Liver (tissue), 3 donors: ENCODE measurements around the gene HLA-F.

Source experiments
- EGR1 ChIP-seq, 2 donors: IDR thresholded peaks; 2 replicates each; pipeline ENCODE4 v1.6.1; 2016 to 2018; ENCODE audit warnings: antibody characterized with exemption in 2 of 2, low read depth in 2 of 2
- FOXA2 ChIP-seq: IDR thresholded peaks from 2 replicates; pipeline ENCODE4 v1.6.1; 2016; ENCODE audit warnings: antibody characterized with exemption
- TF ChIP-seq, protein P1 (sequence below): fragments of 150-350 bp; IDR thresholded peaks from 2 replicates; pipeline ENCODE4 v1.5.1; 2017; ENCODE audit warnings: improper control_type of control experiment, low read depth, low read length; ENCODE audit not compliant: missing input control
- donor health status: healthy.
- donor health status: healthy.

DNA sequence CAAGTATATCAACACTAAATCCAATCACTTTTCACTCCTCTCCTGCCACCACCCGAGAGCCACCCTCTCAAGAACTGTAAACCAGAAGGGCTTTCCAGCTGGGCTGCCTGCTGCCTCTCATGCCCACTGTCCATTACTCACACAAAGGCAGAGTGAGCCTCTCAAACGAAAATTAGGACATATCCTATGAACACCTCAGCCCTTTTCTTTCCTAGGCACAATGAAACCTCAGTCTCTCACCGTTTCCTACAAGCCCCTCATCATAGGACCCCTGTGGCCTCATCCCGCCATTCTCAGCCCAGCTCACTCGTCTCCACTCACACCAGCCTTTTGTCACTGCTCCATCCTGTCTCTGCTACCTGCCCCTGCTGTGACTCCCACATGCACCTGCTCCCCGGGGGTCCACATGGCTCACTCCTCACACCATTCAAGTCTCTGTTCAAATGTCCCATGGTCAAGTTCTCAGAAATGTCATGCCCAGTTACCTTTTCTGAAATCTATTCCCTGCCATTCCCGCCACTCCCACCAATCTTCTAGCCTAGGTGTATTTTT lies 7.4 kb downstream of the HLA-F start:
- TF ChIP-seq FOXA2 = no peak
- TF ChIP-seq, protein P1, sequence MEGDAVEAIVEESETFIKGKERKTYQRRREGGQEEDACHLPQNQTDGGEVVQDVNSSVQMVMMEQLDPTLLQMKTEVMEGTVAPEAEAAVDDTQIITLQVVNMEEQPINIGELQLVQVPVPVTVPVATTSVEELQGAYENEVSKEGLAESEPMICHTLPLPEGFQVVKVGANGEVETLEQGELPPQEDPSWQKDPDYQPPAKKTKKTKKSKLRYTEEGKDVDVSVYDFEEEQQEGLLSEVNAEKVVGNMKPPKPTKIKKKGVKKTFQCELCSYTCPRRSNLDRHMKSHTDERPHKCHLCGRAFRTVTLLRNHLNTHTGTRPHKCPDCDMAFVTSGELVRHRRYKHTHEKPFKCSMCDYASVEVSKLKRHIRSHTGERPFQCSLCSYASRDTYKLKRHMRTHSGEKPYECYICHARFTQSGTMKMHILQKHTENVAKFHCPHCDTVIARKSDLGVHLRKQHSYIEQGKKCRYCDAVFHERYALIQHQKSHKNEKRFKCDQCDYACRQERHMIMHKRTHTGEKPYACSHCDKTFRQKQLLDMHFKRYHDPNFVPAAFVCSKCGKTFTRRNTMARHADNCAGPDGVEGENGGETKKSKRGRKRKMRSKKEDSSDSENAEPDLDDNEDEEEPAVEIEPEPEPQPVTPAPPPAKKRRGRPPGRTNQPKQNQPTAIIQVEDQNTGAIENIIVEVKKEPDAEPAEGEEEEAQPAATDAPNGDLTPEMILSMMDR = no peak
- TF ChIP-seq EGR1 (IDR thresholded peaks at IDR 0.05; ENCODE audit: low read depth in 2 of 2) = no peak
